Mucosa of stomach (tissue), 1 donor: Measurements from ENCODE around the gene PXDN.
"Not testable (repeated sequence)": the region's sequence is repeated elsewhere in the genome, so short reads cannot be mapped to it uniquely, and the experiment has no call there.

Experiments used
- H3K27me3 ChIP-seq: one replicate; pipeline ENCODE4 v1.7.0; 2013; ENCODE audit warnings: mild to moderate bottlenecking, low read length; ENCODE audit not compliant: control insufficient read depth, insufficient read depth
- H3K36me3 ChIP-seq: one replicate; pipeline ENCODE4 v1.7.0; 2013; ENCODE audit warnings: low read length; ENCODE audit not compliant: control insufficient read depth, insufficient read depth
- H3K4me1 ChIP-seq: one replicate; pipeline ENCODE4 v1.7.0; 2013; ENCODE audit warnings: mild to moderate bottlenecking, low read length; ENCODE audit not compliant: control insufficient read depth, insufficient read depth
- H3K4me3 ChIP-seq: one replicate; pipeline ENCODE4 v1.7.0; 2013; ENCODE audit warnings: low read length
- H3K9ac ChIP-seq: one replicate; pipeline ENCODE4 v1.7.0; 2013; ENCODE audit warnings: mild to moderate bottlenecking, low read length, moderate library complexity
- H3K9me3 ChIP-seq: one replicate; pipeline ENCODE4 v1.7.0; 2013; ENCODE audit warnings: mild to moderate bottlenecking, low read length, moderate library complexity; ENCODE audit not compliant: control insufficient read depth
- donor health status: Pancreatic carcinoma.

Gene PXDN

DNA sequence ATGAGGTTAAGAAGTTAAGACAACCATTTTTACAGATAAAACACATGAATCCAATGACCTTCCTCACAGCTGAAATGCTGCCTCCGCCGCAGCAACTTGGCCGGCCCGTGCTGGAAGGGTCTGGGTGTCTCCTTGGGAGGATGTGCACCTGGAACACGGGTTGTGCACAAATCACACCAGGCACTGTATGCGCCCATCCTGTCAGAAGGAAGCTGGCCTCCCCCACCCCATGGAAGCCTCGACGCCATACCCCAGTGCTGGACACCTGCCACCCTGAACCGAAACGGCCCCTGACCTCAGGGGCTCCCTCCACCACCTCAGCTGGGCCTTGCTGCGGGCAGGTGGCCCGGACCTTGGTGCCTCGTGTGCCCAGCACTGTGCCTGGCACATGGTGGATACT lies 111.8 kb downstream of the PXDN start:
- Histone ChIP-seq H3K4me3 (no peak overlapping the region), H3K9ac (no peak overlapping the region), H3K27me3 (no peaks in the 10 kb centered on the region), H3K4me1 (no peaks in the 10 kb centered on the region), H3K9me3 (no peaks in the 10 kb centered on the region), H3K36me3 (no peaks in the 10 kb centered on the region)

DNA sequence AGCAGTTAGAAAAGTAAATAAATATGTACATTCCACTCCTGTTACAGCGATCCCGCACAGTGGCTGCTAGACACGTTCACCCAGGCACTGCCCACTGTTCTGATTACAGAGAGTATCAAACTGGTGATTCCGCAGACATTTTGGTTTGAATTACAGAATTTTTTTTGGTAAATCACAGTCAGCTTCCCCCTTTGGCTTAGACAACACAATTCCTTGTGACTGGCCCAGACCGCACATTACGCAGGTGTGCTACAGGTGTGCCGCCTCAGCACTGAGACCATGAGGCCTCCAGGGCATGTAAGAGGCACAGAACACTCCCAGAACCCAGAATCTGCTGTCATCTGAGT lies 112.3 kb downstream of the PXDN start:
- Histone ChIP-seq H3K9me3 (no peaks in the 10 kb centered on the region), H3K36me3 (no peaks in the 10 kb centered on the region), H3K9ac (no peak overlapping the region), H3K27me3 (no peaks in the 10 kb centered on the region), H3K4me1 (no peaks in the 10 kb centered on the region), H3K4me3 (no peak overlapping the region)

DNA sequence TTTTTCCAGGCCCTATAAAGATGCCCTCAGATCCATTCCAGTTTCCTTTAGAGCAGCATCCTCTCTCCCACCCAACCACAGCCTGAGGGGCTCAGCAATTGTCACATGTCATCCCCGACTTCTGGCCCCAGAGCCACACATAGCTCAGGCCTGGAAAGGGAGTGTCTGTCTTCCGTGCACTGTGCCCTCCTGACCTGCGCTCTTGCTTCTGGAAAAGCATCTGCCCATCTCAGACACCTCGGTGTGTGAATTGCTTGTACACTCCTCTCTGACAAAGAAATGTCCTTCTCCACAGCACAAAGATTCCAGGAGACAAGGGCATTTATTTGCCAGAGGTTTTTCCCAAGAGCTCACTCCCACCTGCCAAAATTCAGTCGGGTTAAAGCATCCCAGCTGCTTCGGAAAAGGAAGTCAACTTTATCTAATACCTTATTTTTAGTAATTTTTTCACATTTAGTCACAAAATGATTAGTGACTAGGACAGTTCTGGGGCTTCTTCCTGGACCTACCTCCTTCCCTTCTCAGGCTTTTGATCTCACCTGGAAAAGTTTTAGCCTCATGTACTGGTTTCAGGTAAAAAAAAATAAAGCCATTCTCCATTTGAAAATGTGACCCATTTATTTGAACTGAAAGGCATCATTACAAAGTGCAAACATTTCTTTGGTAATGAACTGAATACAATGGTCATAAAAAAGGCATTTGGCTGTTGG lies 112.9 kb downstream of the PXDN start:
- no peaks in the 10 kb centered on the region for H3K9me3 ChIP-seq
- H3K27me3 ChIP-seq: no peaks in the 10 kb centered on the region
- no peaks in the 10 kb centered on the region for H3K36me3 ChIP-seq
- H3K4me1 ChIP-seq: no peaks in the 10 kb centered on the region
- H3K4me3 ChIP-seq: no peak overlapping the region
- H3K9ac ChIP-seq: no peak overlapping the region

- Histone ChIP-seq H3K9me3 (no peaks in the 10 kb centered on the region), H3K4me1 (no peaks in the 10 kb centered on the region), H3K4me3 (no peak overlapping the region), H3K36me3 (no peaks in the 10 kb centered on the region), H3K27me3 (no peaks in the 10 kb centered on the region), H3K9ac (no peak overlapping the region)
These were observed 115.4 kb downstream of the PXDN start for GRCh38 chr2:1628893-1629292.

DNA sequence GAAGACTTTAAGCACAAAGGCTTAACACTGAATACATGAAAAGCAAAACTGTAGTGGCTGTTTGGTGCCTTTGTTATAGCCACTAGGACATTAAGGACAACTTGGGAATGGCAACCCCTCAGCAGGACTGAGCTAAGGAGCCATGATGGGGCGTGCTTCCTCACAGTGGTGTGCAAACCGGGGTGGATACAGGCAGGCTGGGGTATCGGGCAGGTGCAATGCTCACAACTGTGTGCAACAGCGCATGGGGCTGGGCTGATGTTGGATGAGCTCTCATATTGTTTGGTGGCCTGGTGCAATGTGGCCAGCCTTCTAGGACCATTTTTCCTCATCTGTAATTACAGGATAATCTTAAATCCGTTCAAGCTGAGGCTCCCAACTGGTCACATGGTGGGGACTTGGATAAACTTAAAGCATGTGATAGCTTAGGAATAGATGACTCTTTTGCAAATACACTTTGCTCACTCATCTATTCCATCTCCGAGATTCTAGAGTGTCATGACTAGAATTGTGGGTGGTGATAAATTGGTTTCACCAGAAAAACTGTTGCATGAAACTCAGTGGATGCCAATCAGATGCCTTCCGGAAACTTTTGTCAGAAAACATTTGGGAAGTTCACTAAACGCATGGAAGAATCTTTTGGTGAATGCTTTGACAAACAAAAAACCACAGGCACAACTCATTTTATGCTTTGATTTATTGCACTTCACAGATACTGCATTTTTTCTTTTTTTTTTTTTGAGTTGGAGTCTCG lies 116.5 kb downstream of the PXDN start:
- Histone ChIP-seq H3K9ac (no peak overlapping the region), H3K4me3 (no peak overlapping the region), H3K4me1 (no peaks in the 10 kb centered on the region), H3K27me3 (no peaks in the 10 kb centered on the region), H3K9me3 (no peaks in the 10 kb centered on the region), H3K36me3 (no peaks in the 10 kb centered on the region)

- Histone ChIP-seq H3K9me3 (no peaks in the 10 kb centered on the region), H3K36me3 (no peaks in the 10 kb centered on the region), H3K4me3 (no peak overlapping the region), H3K4me1 (no peaks in the 10 kb centered on the region), H3K9ac (no peak overlapping the region), H3K27me3 (no peaks in the 10 kb centered on the region)
These were observed 118.0 kb downstream of the PXDN start for GRCh38 chr2:1626271-1626681.

GRCh38 chr2:1625281-1626001 lies 118.9 kb downstream of the PXDN start:
- H3K4me1 ChIP-seq: no peaks in the 10 kb centered on the region
- no peak overlapping the region for H3K9ac ChIP-seq
- H3K27me3 ChIP-seq: no peaks in the 10 kb centered on the region
- H3K36me3 ChIP-seq: no peaks in the 10 kb centered on the region
- H3K9me3 ChIP-seq: no peaks in the 10 kb centered on the region
- no peak overlapping the region for H3K4me3 ChIP-seq

- no peaks in the 10 kb centered on the region for H3K36me3 ChIP-seq
- no peaks in the 10 kb centered on the region for H3K9me3 ChIP-seq
- H3K4me1 ChIP-seq: no peaks in the 10 kb centered on the region
- no peak overlapping the region for H3K9ac ChIP-seq
- H3K27me3 ChIP-seq: no peaks in the 10 kb centered on the region
- no peak overlapping the region for H3K4me3 ChIP-seq
These were observed 120.3 kb downstream of the PXDN start for GRCh38 chr2:1623906-1624445.

GRCh38 chr2:1622521-1623200 lies 121.7 kb downstream of the PXDN start:
- H3K9me3 ChIP-seq: no peaks in the 10 kb centered on the region
- H3K27me3 ChIP-seq: no peaks in the 10 kb centered on the region
- no peak overlapping the region for H3K9ac ChIP-seq
- H3K4me1 ChIP-seq: no peaks in the 10 kb centered on the region
- H3K4me3 ChIP-seq: no peak overlapping the region
- H3K36me3 ChIP-seq: no peaks in the 10 kb centered on the region

DNA sequence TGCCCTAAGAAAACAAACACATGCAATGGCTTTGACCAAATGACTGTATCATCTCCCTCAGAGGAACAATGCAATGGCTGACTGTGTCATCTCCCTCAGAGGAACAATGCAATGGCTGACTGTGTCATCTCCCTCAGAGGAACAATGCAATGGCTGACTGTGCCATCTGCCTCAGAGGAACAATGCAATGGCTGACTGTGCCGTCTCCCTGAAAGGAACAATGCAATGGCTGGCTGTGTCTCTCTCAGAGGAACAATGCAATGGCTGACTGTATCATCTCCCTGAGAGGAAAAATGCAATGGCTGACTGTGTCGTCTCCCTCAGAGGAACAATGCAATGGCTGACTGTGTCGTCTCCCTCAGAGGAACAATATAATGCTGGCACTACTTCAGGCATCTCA lies 122.3 kb downstream of the PXDN start:
- not testable (repeated sequence) for H3K36me3 ChIP-seq, H3K9me3 ChIP-seq, H3K9ac ChIP-seq, H3K4me1 ChIP-seq, H3K27me3 ChIP-seq, H3K4me3 ChIP-seq

DNA sequence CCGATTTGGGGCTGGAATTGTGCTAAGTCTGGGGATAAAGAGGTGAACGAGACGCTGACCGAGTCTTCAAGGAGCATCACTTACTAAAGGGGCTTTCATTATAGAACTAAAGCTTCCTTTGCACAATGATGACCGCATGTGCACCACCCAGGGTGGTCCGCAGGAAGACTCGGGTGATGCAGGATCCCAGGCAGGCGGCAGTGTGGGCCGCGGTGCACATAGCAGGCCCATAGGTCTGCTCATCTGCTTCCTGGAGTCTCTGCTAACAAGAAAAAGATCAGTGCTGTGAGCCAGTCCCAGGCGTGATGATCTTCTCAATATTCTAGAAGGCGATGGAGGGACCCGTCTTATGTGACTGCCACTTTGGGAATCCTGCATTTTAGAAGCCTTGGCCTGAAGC lies 122.8 kb downstream of the PXDN start:
- Histone ChIP-seq H3K36me3 (no peaks in the 10 kb centered on the region), H3K4me3 (no peak overlapping the region), H3K4me1 (no peaks in the 10 kb centered on the region), H3K9me3 (no peaks in the 10 kb centered on the region), H3K9ac (no peak overlapping the region), H3K27me3 (no peaks in the 10 kb centered on the region)

- H3K4me1 ChIP-seq: no peaks in the 10 kb centered on the region
- no peaks in the 10 kb centered on the region for H3K9me3 ChIP-seq
- H3K27me3 ChIP-seq: no peaks in the 10 kb centered on the region
- H3K9ac ChIP-seq: no peak overlapping the region
- no peak overlapping the region for H3K4me3 ChIP-seq
- no peaks in the 10 kb centered on the region for H3K36me3 ChIP-seq
These were observed 123.3 kb downstream of the PXDN start for GRCh38 chr2:1621041-1621440.
